ENCODE results near the gene CCDC180. TPM values are rescaled to one million over a fixed set of nuclear protein-coding genes. Genes with fewer than 3 reads are reported as not detected.
"Not testable (repeated sequence)": the region's sequence is repeated elsewhere in the genome, so short reads cannot be mapped to it uniquely, and the experiment has no call there.

Gene CCDC180
- total RNA-seq (2022), result 2.3 and 5.9 TPM in 2 replicates
- Bru-seq, nascent RNA, result percentile 43 among the genes with signal in this experiment
- percentile 42 among the genes with signal in this experiment for BruChase-seq, experiment 1, labeled RNA remaining after a 2-hour chase
- not detected for BruChase-seq, experiment 2, labeled RNA remaining after a 6-hour chase
- long read RNA-seq, partial matches to known transcripts, result 1 of 1 reads
- long read RNA-seq, other reads (novel, unspliced or antisense), result 0 of 1 reads

DNA sequence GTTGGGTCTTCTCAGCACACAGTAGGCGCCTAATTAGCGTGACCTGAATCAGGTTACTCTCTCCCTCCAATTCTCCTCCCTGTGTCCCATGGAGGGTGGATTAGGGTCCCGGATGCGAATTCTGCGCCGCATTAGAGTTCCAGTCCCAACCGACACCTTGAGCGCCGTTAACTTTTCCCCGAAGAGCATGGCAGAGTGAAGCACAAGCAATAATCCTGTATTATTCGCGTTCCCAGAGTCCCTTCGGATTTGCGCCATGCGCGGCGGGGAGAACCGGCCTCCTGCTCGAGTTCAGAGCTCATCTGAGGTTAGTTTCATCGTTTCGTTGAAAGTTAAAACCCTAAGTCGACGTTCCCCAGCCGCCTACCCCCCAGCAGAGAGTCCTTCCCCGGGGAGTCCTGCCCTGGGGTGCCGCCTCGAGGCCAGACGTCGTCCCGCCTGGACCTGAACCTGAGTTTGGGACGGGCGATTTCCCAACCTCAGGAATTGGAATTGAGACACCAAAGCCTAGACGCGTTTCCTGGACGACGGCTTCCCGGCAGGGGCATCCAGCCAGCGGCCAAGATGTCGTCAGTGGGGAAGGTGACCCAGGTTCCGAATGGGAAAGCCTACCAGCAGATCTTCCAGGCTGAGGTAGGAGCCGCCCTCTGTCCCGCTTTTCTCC, at the start of gene CCDC180:
Gene CCDC180, plus strand, starts transcription at position 160 of the 664 bp plus-strand sequence. Its CDS starts 405 bp downstream, at position 565.
- ChIA-PET CTCF (no interaction called here), POLR2A (no interaction called here)
- Histone ChIP-seq H3K27me3 (replicated peaks; ENCODE audit: control insufficient read depth, insufficient read depth, low read length) (no peaks in the 10 kb centered on the region), H3K4me1 (peaks cover 7% of the 10 kb centered on the region; the same call in 1 of the 2 replicates), H3K36me3 (ENCODE audit: control insufficient read depth, insufficient read depth, low read length) (no peaks in the 10 kb centered on the region), H3K4me3 (ENCODE audit: low read depth, low read length) (no peak within 1 kb of the TSS), H3K9me3 (no peaks in the 10 kb centered on the region)
- Mint-ChIP-seq H3K4me1 (ENCODE audit: low read depth, unreplicated experiment) (no peaks in the 10 kb centered on the region), H3K9me3 (ENCODE audit: unreplicated experiment) (peaks cover 8% of the 10 kb centered on the region), H3K27ac (ENCODE audit: unreplicated experiment) (no peak within 1 kb of the TSS), H3K27me3 (ENCODE audit: insufficient read depth, unreplicated experiment) (no peaks in the 10 kb centered on the region), H3K36me3 (ENCODE audit: insufficient read depth, unreplicated experiment) (no peaks in the 10 kb centered on the region), H3K4me3 (ENCODE audit: unreplicated experiment) (no peak within 1 kb of the TSS)
- no peak for DNase-seq
- BruUV-seq (replicated peaks), result no TSS peak
- intact Hi-C loops (cut with micrococcal nuclease; ENCODE audit: unreplicated experiment), result loop anchor here (10.0 kb wide), 1 partner anchor 47 kb away; no protein-coding TSS in a partner anchor
- TF ChIP-seq, protein P1, sequence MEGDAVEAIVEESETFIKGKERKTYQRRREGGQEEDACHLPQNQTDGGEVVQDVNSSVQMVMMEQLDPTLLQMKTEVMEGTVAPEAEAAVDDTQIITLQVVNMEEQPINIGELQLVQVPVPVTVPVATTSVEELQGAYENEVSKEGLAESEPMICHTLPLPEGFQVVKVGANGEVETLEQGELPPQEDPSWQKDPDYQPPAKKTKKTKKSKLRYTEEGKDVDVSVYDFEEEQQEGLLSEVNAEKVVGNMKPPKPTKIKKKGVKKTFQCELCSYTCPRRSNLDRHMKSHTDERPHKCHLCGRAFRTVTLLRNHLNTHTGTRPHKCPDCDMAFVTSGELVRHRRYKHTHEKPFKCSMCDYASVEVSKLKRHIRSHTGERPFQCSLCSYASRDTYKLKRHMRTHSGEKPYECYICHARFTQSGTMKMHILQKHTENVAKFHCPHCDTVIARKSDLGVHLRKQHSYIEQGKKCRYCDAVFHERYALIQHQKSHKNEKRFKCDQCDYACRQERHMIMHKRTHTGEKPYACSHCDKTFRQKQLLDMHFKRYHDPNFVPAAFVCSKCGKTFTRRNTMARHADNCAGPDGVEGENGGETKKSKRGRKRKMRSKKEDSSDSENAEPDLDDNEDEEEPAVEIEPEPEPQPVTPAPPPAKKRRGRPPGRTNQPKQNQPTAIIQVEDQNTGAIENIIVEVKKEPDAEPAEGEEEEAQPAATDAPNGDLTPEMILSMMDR (IDR thresholded peaks at IDR 0.05; ENCODE audit: insufficient read depth in 1 of 2, low read depth in 1 of 2, low read length in 1 of 2, severe bottlenecking in 1 of 2, unreplicated experiment in 1 of 2), result no peak

DNA sequence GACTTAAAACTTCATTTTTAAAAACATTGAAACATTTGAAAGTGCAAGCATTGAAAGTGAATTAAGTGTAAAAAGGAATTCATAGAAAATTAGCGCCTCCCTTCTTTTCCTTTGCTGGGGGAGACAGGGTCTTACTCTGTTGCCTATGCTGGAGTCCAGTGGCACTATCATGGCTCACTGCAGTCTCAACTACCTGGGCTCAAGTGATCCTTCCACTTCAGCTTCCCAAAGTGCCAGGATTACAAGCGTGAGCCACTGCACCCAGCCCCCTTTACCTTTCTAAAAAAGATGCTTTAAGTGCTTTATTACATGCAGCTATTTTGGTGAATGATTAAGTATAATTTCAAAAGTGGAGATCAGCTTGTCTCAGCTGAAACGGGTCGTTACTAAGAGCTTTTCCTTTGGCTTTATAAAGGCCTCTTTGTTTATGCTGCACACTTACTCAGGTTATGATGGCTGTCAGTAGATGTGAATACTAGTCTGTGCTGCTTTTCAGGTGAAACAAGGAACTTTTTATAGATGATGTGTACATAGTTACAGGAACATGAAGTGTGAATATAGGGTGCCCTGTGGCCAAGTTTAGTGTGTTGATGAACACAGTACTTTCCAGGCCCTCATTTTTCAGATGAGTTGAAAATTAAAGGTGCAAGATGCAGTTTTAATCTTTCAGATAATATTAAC, 47.5 kb upstream of the CCDC180 start:
- H3K9me3 ChIP-seq; BruUV-seq (replicated peaks); DNase-seq; H3K9me3 Mint-ChIP-seq (ENCODE audit: unreplicated experiment); H3K4me1 Mint-ChIP-seq (ENCODE audit: low read depth, unreplicated experiment); H3K4me3 ChIP-seq (ENCODE audit: low read depth, low read length); H3K36me3 ChIP-seq (ENCODE audit: control insufficient read depth, insufficient read depth, low read length); H3K36me3 Mint-ChIP-seq (ENCODE audit: insufficient read depth, unreplicated experiment); H3K27me3 ChIP-seq (replicated peaks; ENCODE audit: control insufficient read depth, insufficient read depth, low read length); POLR2A ChIA-PET; intact Hi-C loops (cut with micrococcal nuclease; ENCODE audit: unreplicated experiment); H3K4me3 Mint-ChIP-seq (ENCODE audit: unreplicated experiment); H3K4me1 ChIP-seq; H3K27ac Mint-ChIP-seq (ENCODE audit: unreplicated experiment); H3K27me3 Mint-ChIP-seq (ENCODE audit: insufficient read depth, unreplicated experiment): not testable (repeated sequence)
- CTCF ChIA-PET, result interaction anchor here (0.5 kb wide), 1 partner anchor 228 kb away, joined by 5 read pairs; no protein-coding TSS in a partner anchor

DNA sequence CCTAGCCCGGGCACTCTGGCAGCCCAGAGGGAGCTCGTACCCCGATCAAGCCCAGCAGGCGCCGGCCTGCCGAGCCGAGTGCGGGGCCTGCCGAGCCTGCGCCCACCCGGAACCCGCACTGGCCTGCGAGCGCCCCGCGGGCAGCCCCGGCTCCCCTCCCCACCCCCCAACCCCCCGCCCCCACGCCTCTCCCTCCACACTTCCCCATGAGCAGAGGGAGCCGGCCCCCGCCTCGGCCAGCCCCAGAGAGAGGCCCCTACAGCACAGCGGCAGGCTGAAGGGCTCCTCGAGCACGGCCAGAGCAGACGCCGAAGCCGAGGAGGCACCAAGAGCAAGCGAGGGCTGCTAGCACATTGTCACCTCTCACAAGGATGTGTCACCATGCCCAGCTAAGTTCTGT, 36.2 kb upstream of the CCDC180 start:
- DNase-seq, result no peak
- Mint-ChIP-seq H3K4me1 (ENCODE audit: low read depth, unreplicated experiment) (peaks cover 11% of the 10 kb centered on the region), H3K36me3 (ENCODE audit: insufficient read depth, unreplicated experiment) (no peaks in the 10 kb centered on the region), H3K27ac (ENCODE audit: unreplicated experiment) (no peak overlapping the region), H3K9me3 (ENCODE audit: unreplicated experiment) (no peaks in the 10 kb centered on the region), H3K27me3 (ENCODE audit: insufficient read depth, unreplicated experiment) (no peaks in the 10 kb centered on the region), H3K4me3 (ENCODE audit: unreplicated experiment) (no peak overlapping the region)
- no TSS peak for BruUV-seq (replicated peaks)
- H3K4me3 ChIP-seq (ENCODE audit: low read depth, low read length), result no peak overlapping the region
- H3K9me3 ChIP-seq, result no peaks in the 10 kb centered on the region
- TF ChIP-seq, protein P1 (IDR thresholded peaks at IDR 0.05; ENCODE audit: insufficient read depth in 1 of 2, low read depth in 1 of 2, low read length in 1 of 2, severe bottlenecking in 1 of 2, unreplicated experiment in 1 of 2), result no peak
- H3K36me3 ChIP-seq (ENCODE audit: control insufficient read depth, insufficient read depth, low read length), result no peaks in the 10 kb centered on the region
- ChIA-PET CTCF (interaction anchor here (0.6 kb wide), 1 partner anchor 631 kb away, joined by 5 read pairs; no protein-coding TSS in a partner anchor), POLR2A (no interaction called here)
- H3K27me3 ChIP-seq (replicated peaks; ENCODE audit: control insufficient read depth, insufficient read depth, low read length), result no peaks in the 10 kb centered on the region
- H3K4me1 ChIP-seq, result 0 out of 2 replicates have a peak, but pooled peaks cover 6% of the 10 kb centered on the region
- intact Hi-C loops (cut with micrococcal nuclease; ENCODE audit: unreplicated experiment), result no loop called here
